ENCODE measurements around the gene TMOD3. TPM values are rescaled to one million over a fixed set of nuclear protein-coding genes. Genes with fewer than 3 reads are reported as not detected.
"Not testable (repeated sequence)": the region's sequence is repeated elsewhere in the genome, so short reads cannot be mapped to it uniquely, and the experiment has no call there.

Gene TMOD3
- total RNA-seq: 10 to 100 TPM; 68.4 to 78.6 TPM

DNA sequence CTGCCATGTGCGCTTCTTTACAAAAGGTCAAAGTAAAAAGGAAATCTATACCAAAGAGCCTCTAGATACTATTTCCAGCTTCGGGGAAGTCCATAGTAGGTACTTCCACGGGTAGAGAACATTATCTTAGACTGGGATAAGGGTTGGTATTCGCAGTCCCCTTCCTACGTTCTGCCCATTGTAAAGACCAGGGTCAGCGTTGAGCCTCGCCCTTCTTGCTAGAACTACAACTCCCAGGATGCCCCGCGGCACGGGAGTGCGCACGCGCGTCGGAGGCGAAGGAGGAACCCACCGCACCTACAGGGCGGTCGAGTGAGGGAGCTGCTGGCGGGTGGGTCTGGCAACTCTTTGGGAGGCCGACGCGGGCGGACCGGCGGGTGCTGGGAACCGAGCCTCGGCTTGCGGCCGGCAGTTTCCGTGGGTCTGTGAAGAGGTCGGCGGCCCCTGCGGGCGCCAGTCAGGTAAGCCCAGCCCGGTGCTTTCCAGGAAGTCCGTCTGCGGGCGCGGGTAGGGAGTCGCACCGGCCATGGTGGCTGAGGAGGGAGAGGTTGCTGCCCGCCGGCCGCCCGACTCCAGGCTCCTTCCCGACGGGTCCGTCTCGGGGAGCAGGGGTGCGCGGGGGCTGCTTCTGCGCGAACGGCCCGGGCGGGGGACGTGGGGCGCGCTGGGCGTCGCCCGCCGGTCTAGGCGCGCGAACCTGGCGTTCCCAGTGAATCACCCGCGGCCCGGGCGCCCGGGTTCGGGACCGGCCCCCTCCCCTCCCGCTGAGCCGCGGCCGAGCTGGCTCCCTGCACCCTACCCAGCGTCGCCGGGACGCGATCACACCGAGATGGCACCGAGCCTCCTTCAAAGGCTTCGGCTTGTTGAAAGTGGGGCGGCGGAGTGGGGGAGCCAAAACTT, at the start of gene TMOD3:
Gene TMOD3, plus strand, starts transcription at position 278 of the 900 bp plus-strand sequence. CDS start 33,232 bp downstream, outside the sequence.
- peak within 1 kb of the TSS; percentile 86 to 96 for H3K9ac ChIP-seq (ENCODE audit: low read depth in 2 of 2, low read length in 2 of 2)
- intact Hi-C loops (cut with DNase I): no loop called here
- H3K4me1 ChIP-seq: no peaks in the 10 kb centered on the region
- H3K27me3 ChIP-seq: no peaks in the 10 kb centered on the region
- DNase-seq: peak; percentile 98
- no peaks in the 10 kb centered on the region for H3K9me3 ChIP-seq
- H3K36me3 ChIP-seq: no peaks in the 10 kb centered on the region
- H3K4me3 ChIP-seq: peak within 1 kb of the TSS; percentile 93
- peak within 1 kb of the TSS; percentile 97 for H3K27ac ChIP-seq
- TF ChIP-seq, protein P1, sequence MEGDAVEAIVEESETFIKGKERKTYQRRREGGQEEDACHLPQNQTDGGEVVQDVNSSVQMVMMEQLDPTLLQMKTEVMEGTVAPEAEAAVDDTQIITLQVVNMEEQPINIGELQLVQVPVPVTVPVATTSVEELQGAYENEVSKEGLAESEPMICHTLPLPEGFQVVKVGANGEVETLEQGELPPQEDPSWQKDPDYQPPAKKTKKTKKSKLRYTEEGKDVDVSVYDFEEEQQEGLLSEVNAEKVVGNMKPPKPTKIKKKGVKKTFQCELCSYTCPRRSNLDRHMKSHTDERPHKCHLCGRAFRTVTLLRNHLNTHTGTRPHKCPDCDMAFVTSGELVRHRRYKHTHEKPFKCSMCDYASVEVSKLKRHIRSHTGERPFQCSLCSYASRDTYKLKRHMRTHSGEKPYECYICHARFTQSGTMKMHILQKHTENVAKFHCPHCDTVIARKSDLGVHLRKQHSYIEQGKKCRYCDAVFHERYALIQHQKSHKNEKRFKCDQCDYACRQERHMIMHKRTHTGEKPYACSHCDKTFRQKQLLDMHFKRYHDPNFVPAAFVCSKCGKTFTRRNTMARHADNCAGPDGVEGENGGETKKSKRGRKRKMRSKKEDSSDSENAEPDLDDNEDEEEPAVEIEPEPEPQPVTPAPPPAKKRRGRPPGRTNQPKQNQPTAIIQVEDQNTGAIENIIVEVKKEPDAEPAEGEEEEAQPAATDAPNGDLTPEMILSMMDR (IDR thresholded peaks at IDR 0.05): no peak

DNA sequence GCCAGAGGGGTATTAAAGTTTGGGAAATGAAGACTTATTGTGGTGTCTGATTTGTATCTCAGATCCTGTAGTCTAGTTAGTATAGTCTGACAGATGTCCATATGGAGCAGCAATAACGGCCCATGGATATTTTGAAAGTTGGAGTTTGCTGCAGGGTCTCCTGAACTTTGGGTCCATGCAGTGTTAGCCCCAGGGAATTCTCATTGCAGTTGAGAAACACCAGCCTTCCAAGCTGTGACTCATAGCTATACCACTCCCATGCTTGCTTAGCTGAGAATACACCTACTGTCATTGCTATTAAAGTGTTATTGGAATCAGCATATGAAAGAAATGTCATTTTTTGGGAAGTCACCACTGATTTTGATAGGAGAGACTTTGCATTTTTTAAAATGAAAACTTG, 48.8 kb upstream of the TMOD3 start:
- no peaks in the 10 kb centered on the region for H3K36me3 ChIP-seq
- no peaks in the 10 kb centered on the region for H3K27me3 ChIP-seq

DNA sequence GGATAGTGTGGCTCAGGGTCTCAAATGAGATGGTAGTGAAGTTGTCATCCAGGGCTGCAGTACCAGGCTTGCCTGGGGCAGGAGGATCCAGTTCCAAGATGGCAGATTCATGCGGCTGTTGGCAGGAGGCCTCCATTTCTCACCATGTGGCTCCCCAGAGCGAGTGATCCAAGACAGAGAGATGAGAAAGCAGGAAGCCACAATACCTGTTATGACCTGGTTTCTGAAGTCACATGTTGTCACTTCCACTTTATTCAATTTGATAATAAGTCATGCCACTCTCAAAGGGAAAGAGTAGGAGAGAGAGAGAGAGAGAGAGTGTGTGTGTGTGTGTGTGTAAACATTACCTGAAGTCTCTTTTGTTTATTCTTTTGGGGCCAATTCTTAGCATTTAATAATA, 47.9 kb upstream of the TMOD3 start:
- Histone ChIP-seq H3K36me3 (no peaks in the 10 kb centered on the region), H3K9ac (ENCODE audit: low read depth in 2 of 2, low read length in 2 of 2) (no peak overlapping the region), H3K4me1 (no peaks in the 10 kb centered on the region), H3K4me3 (no peak overlapping the region), H3K27ac (no peak overlapping the region), H3K27me3 (no peaks in the 10 kb centered on the region), H3K9me3 (no peaks in the 10 kb centered on the region)
- no peak for DNase-seq
- intact Hi-C loops (cut with DNase I): no loop called here
- TF ChIP-seq, protein P1 (IDR thresholded peaks at IDR 0.05): no peak

More for the DNA sequence above, 48.8 kb upstream of the TMOD3 start:
- intact Hi-C loops (cut with DNase I): no loop called here
- no peaks in the 10 kb centered on the region for H3K4me1 ChIP-seq
- H3K27ac ChIP-seq: no peak overlapping the region
- H3K9me3 ChIP-seq: no peaks in the 10 kb centered on the region
- no peak overlapping the region for H3K9ac ChIP-seq (ENCODE audit: low read depth in 2 of 2, low read length in 2 of 2)
- DNase-seq: no peak
- TF ChIP-seq, protein P1 (IDR thresholded peaks at IDR 0.05): no peak
- H3K4me3 ChIP-seq: no peak overlapping the region

DNA sequence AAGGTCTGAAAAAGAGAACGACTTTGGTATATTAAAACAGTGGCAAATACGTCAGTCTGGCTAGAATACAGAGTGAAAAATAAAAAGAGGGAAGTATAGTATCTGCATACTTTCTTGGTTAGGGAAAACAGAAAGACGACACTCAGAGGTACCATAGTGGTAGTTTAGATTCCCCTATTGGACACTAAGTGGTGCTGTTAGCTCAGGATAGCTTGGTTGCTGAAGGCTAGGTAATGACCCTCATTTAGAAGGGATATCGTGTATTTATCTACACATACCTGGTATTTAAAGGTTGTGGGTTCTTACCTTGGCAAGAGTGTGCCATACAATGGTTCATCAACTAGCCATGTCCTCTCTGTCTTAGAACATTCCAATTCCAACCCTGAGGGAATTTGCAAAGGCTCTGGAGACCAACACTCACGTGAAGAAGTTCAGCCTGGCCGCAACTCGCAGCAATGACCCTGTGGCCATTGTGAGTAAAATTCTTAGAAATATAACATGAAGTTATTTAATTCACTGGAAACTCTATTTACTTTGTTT, 47.0 kb upstream of the TMOD3 start:
- no peaks in the 10 kb centered on the region for H3K4me1 ChIP-seq
- no peaks in the 10 kb centered on the region for H3K36me3 ChIP-seq
- no peaks in the 10 kb centered on the region for H3K9me3 ChIP-seq
- intact Hi-C loops (cut with DNase I): no loop called here
- no peaks in the 10 kb centered on the region for H3K27me3 ChIP-seq
- no peak overlapping the region for H3K27ac ChIP-seq
- TF ChIP-seq, protein P1 (IDR thresholded peaks at IDR 0.05): no peak
- no peak overlapping the region for H3K4me3 ChIP-seq
- no peak overlapping the region for H3K9ac ChIP-seq (ENCODE audit: low read depth in 2 of 2, low read length in 2 of 2)
- no peak for DNase-seq

DNA sequence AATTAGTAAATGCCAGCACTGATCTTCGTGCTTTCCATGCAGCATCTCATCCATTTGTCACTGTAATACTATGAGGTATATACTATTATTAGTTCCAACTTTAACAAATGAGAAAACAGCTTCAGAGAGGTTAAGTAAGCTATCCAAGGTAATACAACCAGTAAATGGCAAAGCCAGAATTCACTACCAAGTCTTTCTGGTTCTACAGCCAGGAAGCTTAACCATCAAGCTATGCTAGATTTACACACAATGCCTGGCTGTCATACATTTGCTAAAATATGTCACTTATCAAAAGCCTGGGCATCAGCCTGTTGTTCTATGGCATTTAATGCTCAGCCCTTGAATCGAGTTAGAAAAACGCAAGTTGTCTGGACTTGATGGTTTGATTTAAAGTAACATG, 45.5 kb upstream of the TMOD3 start:
- H3K4me1 ChIP-seq: no peaks in the 10 kb centered on the region
- no peaks in the 10 kb centered on the region for H3K36me3 ChIP-seq
- H3K27me3 ChIP-seq: no peaks in the 10 kb centered on the region
- H3K27ac ChIP-seq: no peak overlapping the region
- H3K4me3 ChIP-seq: no peak overlapping the region
- intact Hi-C loops (cut with DNase I): no loop called here
- H3K9me3 ChIP-seq: no peaks in the 10 kb centered on the region
- TF ChIP-seq, protein P1 (IDR thresholded peaks at IDR 0.05): no peak
- no peak for DNase-seq
- no peak overlapping the region for H3K9ac ChIP-seq (ENCODE audit: low read depth in 2 of 2, low read length in 2 of 2)

DNA sequence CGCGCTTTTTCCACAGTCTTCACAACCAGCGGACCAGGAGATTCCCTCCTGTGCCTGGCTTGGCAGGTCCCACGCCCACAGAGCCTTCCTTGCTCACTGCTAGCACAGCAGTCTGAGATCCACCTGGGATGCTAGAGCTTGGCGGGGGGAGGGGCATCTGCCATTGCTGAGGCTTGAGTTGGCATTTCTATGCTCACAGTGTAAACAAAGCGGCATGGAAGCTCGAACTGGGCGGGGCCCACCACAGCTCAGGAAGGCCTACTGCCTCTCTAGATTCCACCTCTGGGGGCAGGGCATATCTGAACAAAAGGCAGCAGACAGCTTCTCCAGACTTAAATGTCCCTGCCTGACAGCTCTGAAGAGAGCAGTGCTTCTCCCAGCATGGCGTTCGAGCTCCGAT, 42.3 kb upstream of the TMOD3 start:
- H3K9me3 ChIP-seq; H3K27me3 ChIP-seq; DNase-seq; H3K4me3 ChIP-seq; H3K27ac ChIP-seq; H3K9ac ChIP-seq (ENCODE audit: low read depth in 2 of 2, low read length in 2 of 2); intact Hi-C loops (cut with DNase I); H3K36me3 ChIP-seq; H3K4me1 ChIP-seq: not testable (repeated sequence)

DNA sequence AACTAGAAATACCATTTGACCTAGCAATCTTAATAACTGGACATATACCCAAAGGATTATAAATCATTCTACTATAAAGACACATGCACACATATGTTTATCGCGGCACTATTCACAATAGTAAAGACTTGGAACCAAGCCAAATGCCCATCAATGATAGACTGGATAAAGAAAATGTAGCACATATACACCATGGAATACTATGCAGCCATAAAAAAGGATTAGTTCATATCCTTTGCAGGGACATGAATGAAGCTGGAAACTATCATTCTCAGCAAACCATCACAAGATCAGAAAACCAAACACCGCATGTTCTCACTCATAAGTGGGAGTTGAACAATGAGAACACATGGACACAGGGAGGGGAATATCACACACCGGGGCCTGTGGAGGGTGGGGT, 37.0 kb upstream of the TMOD3 start:
- DNase-seq; H3K27me3 ChIP-seq; H3K4me1 ChIP-seq; H3K36me3 ChIP-seq; H3K9ac ChIP-seq (ENCODE audit: low read depth in 2 of 2, low read length in 2 of 2); H3K27ac ChIP-seq; H3K9me3 ChIP-seq; intact Hi-C loops (cut with DNase I); H3K4me3 ChIP-seq: not testable (repeated sequence)
